ENCODE measurements around the gene CCDC136. TPM values are rescaled to one million over a fixed set of nuclear protein-coding genes. Genes with fewer than 3 reads are reported as not detected.
A peak's percentile ranks its signal among the peaks of the same experiment; 100 is the strongest.

Gene CCDC136
- polyA plus RNA-seq, 1 of the 3 experiments (the other 2 are of a cell fraction) = 48.4 TPM

DNA sequence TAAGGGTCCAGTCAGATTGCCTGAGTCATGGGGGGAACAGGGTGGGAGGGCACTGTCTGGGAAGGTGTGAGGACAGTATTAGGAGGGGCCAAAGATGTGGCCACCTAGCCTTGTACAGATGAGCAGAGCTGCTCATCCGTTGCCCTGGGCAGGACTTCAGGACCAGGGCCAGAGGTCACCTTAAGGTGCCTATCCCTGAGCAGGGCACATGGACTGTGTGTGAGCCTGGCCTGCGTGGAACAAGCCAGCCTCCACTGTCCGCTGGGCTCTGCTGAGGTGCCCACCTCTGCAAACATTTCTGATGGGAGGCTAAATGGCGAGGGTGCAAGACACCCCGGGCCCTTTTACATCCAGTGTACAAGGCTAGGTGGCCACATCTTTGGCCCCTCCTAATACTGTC lies 12.8 kb upstream of the CCDC136 start:
- Histone ChIP-seq H3K27me3 (ENCODE audit: insufficient read depth) (no peaks in the 10 kb centered on the region), H3K79me2 (ENCODE audit: insufficient read depth) (no peaks in the 10 kb centered on the region), H3K4me3 (ENCODE audit: low read depth in 2 of 2, low read length in 1 of 2) (no peak overlapping the region), H2AFZ (ENCODE audit: low read depth) (no peak overlapping the region), H3K4me1 (ENCODE audit: control insufficient read depth in 1 of 2, insufficient read depth in 2 of 2, low read depth in 1 of 2, low read length in 1 of 2) (peaks cover 0 to 8% of the 10 kb centered on the region in 2 experiments; a peak in 1 of 4 replicates), H3K9me2 (no peaks in the 10 kb centered on the region), H3K27ac (ENCODE audit: low read depth in 2 of 2, low read length in 1 of 2) (no peak overlapping the region), H3K9me3 (peaks cover 13% of the 10 kb centered on the region), H4K20me1 (ENCODE audit: insufficient read depth) (no peaks in the 10 kb centered on the region), H3K4me2 (no peak overlapping the region), H3K9ac (no peak overlapping the region), H3K36me3 (replicated peaks in 1 of 2; ENCODE audit: control insufficient read depth in 1 of 2, insufficient read depth in 2 of 2, low read length in 1 of 2) (peaks cover 0 to 10% of the 10 kb centered on the region in 2 experiments), H3F3A (replicated peaks; ENCODE audit: insufficient read depth) (peaks cover 21% of the 10 kb centered on the region)
- TF ChIP-seq, protein P1, sequence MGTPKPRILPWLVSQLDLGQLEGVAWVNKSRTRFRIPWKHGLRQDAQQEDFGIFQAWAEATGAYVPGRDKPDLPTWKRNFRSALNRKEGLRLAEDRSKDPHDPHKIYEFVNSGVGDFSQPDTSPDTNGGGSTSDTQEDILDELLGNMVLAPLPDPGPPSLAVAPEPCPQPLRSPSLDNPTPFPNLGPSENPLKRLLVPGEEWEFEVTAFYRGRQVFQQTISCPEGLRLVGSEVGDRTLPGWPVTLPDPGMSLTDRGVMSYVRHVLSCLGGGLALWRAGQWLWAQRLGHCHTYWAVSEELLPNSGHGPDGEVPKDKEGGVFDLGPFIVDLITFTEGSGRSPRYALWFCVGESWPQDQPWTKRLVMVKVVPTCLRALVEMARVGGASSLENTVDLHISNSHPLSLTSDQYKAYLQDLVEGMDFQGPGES (IDR thresholded peaks at IDR 0.05; ENCODE audit: low read depth, low read length) = no peak
- no peak for TF ChIP-seq FOXJ3 (CRISPR knock-in tag; IDR thresholded peaks at IDR 0.05)
- no peak for TF ChIP-seq GABPA (IDR thresholded peaks at IDR 0.05; ENCODE audit: low read depth)
- TF ChIP-seq, protein P2, sequence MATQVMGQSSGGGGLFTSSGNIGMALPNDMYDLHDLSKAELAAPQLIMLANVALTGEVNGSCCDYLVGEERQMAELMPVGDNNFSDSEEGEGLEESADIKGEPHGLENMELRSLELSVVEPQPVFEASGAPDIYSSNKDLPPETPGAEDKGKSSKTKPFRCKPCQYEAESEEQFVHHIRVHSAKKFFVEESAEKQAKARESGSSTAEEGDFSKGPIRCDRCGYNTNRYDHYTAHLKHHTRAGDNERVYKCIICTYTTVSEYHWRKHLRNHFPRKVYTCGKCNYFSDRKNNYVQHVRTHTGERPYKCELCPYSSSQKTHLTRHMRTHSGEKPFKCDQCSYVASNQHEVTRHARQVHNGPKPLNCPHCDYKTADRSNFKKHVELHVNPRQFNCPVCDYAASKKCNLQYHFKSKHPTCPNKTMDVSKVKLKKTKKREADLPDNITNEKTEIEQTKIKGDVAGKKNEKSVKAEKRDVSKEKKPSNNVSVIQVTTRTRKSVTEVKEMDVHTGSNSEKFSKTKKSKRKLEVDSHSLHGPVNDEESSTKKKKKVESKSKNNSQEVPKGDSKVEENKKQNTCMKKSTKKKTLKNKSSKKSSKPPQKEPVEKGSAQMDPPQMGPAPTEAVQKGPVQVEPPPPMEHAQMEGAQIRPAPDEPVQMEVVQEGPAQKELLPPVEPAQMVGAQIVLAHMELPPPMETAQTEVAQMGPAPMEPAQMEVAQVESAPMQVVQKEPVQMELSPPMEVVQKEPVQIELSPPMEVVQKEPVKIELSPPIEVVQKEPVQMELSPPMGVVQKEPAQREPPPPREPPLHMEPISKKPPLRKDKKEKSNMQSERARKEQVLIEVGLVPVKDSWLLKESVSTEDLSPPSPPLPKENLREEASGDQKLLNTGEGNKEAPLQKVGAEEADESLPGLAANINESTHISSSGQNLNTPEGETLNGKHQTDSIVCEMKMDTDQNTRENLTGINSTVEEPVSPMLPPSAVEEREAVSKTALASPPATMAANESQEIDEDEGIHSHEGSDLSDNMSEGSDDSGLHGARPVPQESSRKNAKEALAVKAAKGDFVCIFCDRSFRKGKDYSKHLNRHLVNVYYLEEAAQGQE (IDR thresholded peaks at IDR 0.05; ENCODE audit: low read depth, low read length) = peak; percentile 57; the same call in 1 of the 2 replicates
- TF ChIP-seq RXRA (IDR thresholded peaks at IDR 0.05; ENCODE audit: borderline replicate concordance, low read depth) = no peak
- TF ChIP-seq NFIC (IDR thresholded peaks at IDR 0.05; ENCODE audit: borderline replicate concordance) = no peak
- no peak for TF ChIP-seq TEAD4 (IDR thresholded peaks at IDR 0.05; ENCODE audit: borderline replicate concordance, insufficient read depth)
- TF ChIP-seq, protein P3, sequence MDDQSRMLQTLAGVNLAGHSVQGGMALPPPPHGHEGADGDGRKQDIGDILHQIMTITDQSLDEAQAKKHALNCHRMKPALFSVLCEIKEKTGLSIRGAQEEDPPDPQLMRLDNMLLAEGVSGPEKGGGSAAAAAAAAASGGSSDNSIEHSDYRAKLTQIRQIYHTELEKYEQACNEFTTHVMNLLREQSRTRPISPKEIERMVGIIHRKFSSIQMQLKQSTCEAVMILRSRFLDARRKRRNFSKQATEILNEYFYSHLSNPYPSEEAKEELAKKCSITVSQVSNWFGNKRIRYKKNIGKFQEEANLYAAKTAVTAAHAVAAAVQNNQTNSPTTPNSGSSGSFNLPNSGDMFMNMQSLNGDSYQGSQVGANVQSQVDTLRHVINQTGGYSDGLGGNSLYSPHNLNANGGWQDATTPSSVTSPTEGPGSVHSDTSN (IDR thresholded peaks at IDR 0.05) = no peak
- 92% methylated on average over 2 of the region's 5 CpGs for WGBS (ENCODE audit: low lambda C conversion rate)
- ChIA-PET CTCF (interaction anchor here (1.5 kb wide), 1 partner anchor 85 kb away, joined by 3 read pairs; no protein-coding TSS in a partner anchor), POLR2A (no interaction called here)
- DNase-seq = no peak

DNA sequence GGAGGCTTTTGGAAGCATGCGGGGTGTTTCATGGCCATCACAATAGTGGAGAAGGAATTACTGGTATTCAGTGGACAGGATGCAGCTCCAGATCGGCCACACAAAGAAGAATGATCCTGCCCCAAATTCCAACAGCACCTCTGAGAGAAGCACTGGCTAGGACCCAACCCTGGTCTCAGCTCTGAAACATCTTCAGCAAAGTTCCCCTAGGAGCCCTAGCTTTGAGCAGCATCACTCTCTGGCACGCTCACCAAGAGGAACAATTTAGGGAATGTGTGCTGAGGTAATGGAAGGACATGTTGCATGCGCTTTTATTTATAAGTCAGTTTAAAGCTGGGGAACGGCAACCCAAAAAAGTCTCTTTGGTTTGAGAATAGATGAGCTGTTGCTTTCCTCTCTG lies 10.6 kb upstream of the CCDC136 start:
- H3K4me2 ChIP-seq = no peak overlapping the region
- no peaks in the 10 kb centered on the region for H3K9me2 ChIP-seq
- POLR2A ChIA-PET = interaction anchor here (0.7 to 1.1 kb wide), 2 partner anchors 10 to 11 kb away, joined by 3 read pairs; no protein-coding TSS in a partner anchor
- WGBS (ENCODE audit: low lambda C conversion rate) = 87% methylated on average over 5 of the region's 5 CpGs
- no peak overlapping the region for H3K27ac ChIP-seq (ENCODE audit: low read depth in 2 of 2, low read length in 1 of 2)
- no peak overlapping the region for H2AFZ ChIP-seq (ENCODE audit: low read depth)
- H3F3A ChIP-seq (replicated peaks; ENCODE audit: insufficient read depth) = peaks cover 18% of the 10 kb centered on the region
- no peak overlapping the region for H3K4me3 ChIP-seq (ENCODE audit: low read depth in 2 of 2, low read length in 1 of 2)
- H3K27me3 ChIP-seq (ENCODE audit: insufficient read depth) = no peaks in the 10 kb centered on the region
- H3K36me3 ChIP-seq (replicated peaks in 1 of 2; ENCODE audit: control insufficient read depth in 1 of 2, insufficient read depth in 2 of 2, low read length in 1 of 2) = no peaks in the 10 kb centered on the region
- DNase-seq = no peak
- H3K9ac ChIP-seq = no peak overlapping the region
- no peaks in the 10 kb centered on the region for H3K79me2 ChIP-seq (ENCODE audit: insufficient read depth)
- peaks cover 13% of the 10 kb centered on the region for H3K9me3 ChIP-seq
- peaks cover 0 to 8% of the 10 kb centered on the region in 2 experiments; a peak in 1 of 4 replicates for H3K4me1 ChIP-seq (ENCODE audit: control insufficient read depth in 1 of 2, insufficient read depth in 2 of 2, low read depth in 1 of 2, low read length in 1 of 2)
- CTCF ChIA-PET = interaction anchor here (1.1 to 2.4 kb wide), 5 partner anchors 11 to 310 kb away, joined by 3 to 7 read pairs (median 4); partner anchors contain the start of gene CALU
- TF ChIP-seq NRF1 (IDR thresholded peaks at IDR 0.05; ENCODE audit: low read depth, low read length) (no peak), POLR2AphosphoS5 (IDR thresholded peaks at IDR 0.05; ENCODE audit: low read depth, low read length) (no peak), MXI1 (IDR thresholded peaks at IDR 0.05; ENCODE audit: low read depth, low read length) (no peak)
- H4K20me1 ChIP-seq (ENCODE audit: insufficient read depth) = no peaks in the 10 kb centered on the region
